Measurements from ENCODE around the gene GUCY1B1.

Gene GUCY1B1

GRCh38 chr4:155713911-155714310 lies 44.9 kb upstream of the GUCY1B1 start:
- no peaks in the 10 kb centered on the region for H3K79me2 ChIP-seq
- H3K27ac ChIP-seq, result no peak overlapping the region
- H3K27me3 ChIP-seq (ENCODE audit: control insufficient read depth, insufficient read depth, low read length), result no peaks in the 10 kb centered on the region
- peaks cover 10% of the 10 kb centered on the region for H3K4me1 ChIP-seq
- no peak overlapping the region for H2AFZ ChIP-seq
- H3K4me2 ChIP-seq (ENCODE audit: low read length), result peak overlapping the region; percentile 33
- TF ChIP-seq CTCF (IDR thresholded peaks at IDR 0.05), result no peak
- no peaks in the 10 kb centered on the region for H3K36me3 ChIP-seq (ENCODE audit: control insufficient read depth, insufficient read depth, low read length)
- H3K9me3 ChIP-seq (ENCODE audit: control insufficient read depth, low read length), result no peaks in the 10 kb centered on the region
- H3K4me3 ChIP-seq (ENCODE audit: low read depth, low read length), result no peak overlapping the region
- H3K9ac ChIP-seq, result no peak overlapping the region

GRCh38 chr4:155722336-155722735 lies 36.5 kb upstream of the GUCY1B1 start:
- no peak for TF ChIP-seq CTCF (IDR thresholded peaks at IDR 0.05)
- Histone ChIP-seq H3K27ac (no peak overlapping the region), H3K4me3 (ENCODE audit: low read depth, low read length) (no peak overlapping the region)

GRCh38 chr4:155722816-155723499 lies 35.9 kb upstream of the GUCY1B1 start:
- Histone ChIP-seq H3K4me1 (peaks cover 2% of the 10 kb centered on the region), H3K36me3 (ENCODE audit: control insufficient read depth, insufficient read depth, low read length) (no peaks in the 10 kb centered on the region), H3K9me3 (ENCODE audit: control insufficient read depth, low read length) (no peaks in the 10 kb centered on the region), H3K9ac (no peak overlapping the region), H2AFZ (no peak overlapping the region), H3K79me2 (no peaks in the 10 kb centered on the region), H3K27ac (no peak overlapping the region), H3K4me2 (ENCODE audit: low read length) (no peak overlapping the region), H3K27me3 (ENCODE audit: control insufficient read depth, insufficient read depth, low read length) (no peaks in the 10 kb centered on the region), H3K4me3 (ENCODE audit: low read depth, low read length) (no peak overlapping the region)
- TF ChIP-seq CTCF (IDR thresholded peaks at IDR 0.05), result no peak

More at GRCh38 chr4:155722336-155722735, 36.5 kb upstream of the GUCY1B1 start:
- Histone ChIP-seq H2AFZ (no peak overlapping the region), H3K9ac (no peak overlapping the region), H3K4me2 (ENCODE audit: low read length) (no peak overlapping the region), H3K79me2 (no peaks in the 10 kb centered on the region), H3K27me3 (ENCODE audit: control insufficient read depth, insufficient read depth, low read length) (no peaks in the 10 kb centered on the region), H3K9me3 (ENCODE audit: control insufficient read depth, low read length) (no peaks in the 10 kb centered on the region), H3K4me1 (peaks cover 2% of the 10 kb centered on the region), H3K36me3 (ENCODE audit: control insufficient read depth, insufficient read depth, low read length) (no peaks in the 10 kb centered on the region)

- peaks cover 2% of the 10 kb centered on the region for H3K4me1 ChIP-seq
- no peaks in the 10 kb centered on the region for H3K27me3 ChIP-seq (ENCODE audit: control insufficient read depth, insufficient read depth, low read length)
- no peaks in the 10 kb centered on the region for H3K79me2 ChIP-seq
- H3K4me3 ChIP-seq (ENCODE audit: low read depth, low read length), result no peak overlapping the region
- H3K9ac ChIP-seq, result no peak overlapping the region
- H2AFZ ChIP-seq, result no peak overlapping the region
- H3K27ac ChIP-seq, result peak overlapping the region; percentile 9
- no peak for TF ChIP-seq CTCF (IDR thresholded peaks at IDR 0.05)
- H3K9me3 ChIP-seq (ENCODE audit: control insufficient read depth, low read length), result no peaks in the 10 kb centered on the region
- H3K4me2 ChIP-seq (ENCODE audit: low read length), result no peak overlapping the region
- H3K36me3 ChIP-seq (ENCODE audit: control insufficient read depth, insufficient read depth, low read length), result no peaks in the 10 kb centered on the region
These were observed 34.1 kb upstream of the GUCY1B1 start for GRCh38 chr4:155724731-155725130.

GRCh38 chr4:155734065-155734464 lies 24.8 kb upstream of the GUCY1B1 start:
- no peak overlapping the region for H3K9ac ChIP-seq
- H3K27me3 ChIP-seq (ENCODE audit: control insufficient read depth, insufficient read depth, low read length), result no peaks in the 10 kb centered on the region
- TF ChIP-seq CTCF (IDR thresholded peaks at IDR 0.05), result no peak
- H3K9me3 ChIP-seq (ENCODE audit: control insufficient read depth, low read length), result no peaks in the 10 kb centered on the region
- H3K4me3 ChIP-seq (ENCODE audit: low read depth, low read length), result no peak overlapping the region
- H3K27ac ChIP-seq, result no peak overlapping the region
- H3K4me2 ChIP-seq (ENCODE audit: low read length), result no peak overlapping the region
- H3K79me2 ChIP-seq, result no peaks in the 10 kb centered on the region
- H3K36me3 ChIP-seq (ENCODE audit: control insufficient read depth, insufficient read depth, low read length), result no peaks in the 10 kb centered on the region
- H2AFZ ChIP-seq, result peak overlapping the region; percentile 13
- H3K4me1 ChIP-seq, result peaks cover 15% of the 10 kb centered on the region

Measured in parathyroid adenoma (tissue), 2 donors.